KOPT-K1 (cell line): ENCODE results near the gene HEY2.

Source experiments
- H3K27ac ChIP-seq: fragments of 200-600 bp; sonication (generic); 2 replicates; pipeline ENCODE4 v1.5.1; 2016; ENCODE audit warnings: antibody characterized with exemption, mild to moderate bottlenecking, low read depth, low read length; ENCODE audit not compliant: poor library complexity, severe bottlenecking
- H3K36me3 ChIP-seq: fragments of 200-600 bp; sonication (generic); 2 replicates; pipeline ENCODE4 v1.5.1; 2017; ENCODE audit warnings: antibody characterized with exemption, mild to moderate bottlenecking, low read length, moderate library complexity; ENCODE audit not compliant: insufficient read depth
- H3K9me3 ChIP-seq: fragments of 200-600 bp; sonication (generic); 2 replicates; pipeline ENCODE4 v1.5.1; 2017; ENCODE audit warnings: antibody characterized with exemption, low read length, mild to moderate bottlenecking; ENCODE audit not compliant: insufficient read depth, poor library complexity, severe bottlenecking

HEY2 gene

GRCh38 chr6:125750692-125751333 is 1.4 kb downstream of the HEY2 start:
- H3K27ac ChIP-seq, result no peak overlapping the region
- no peaks in the 10 kb centered on the region for H3K9me3 ChIP-seq
- H3K36me3 ChIP-seq, result no peaks in the 10 kb centered on the region

GRCh38 chr6:125751334-125751916 is 2.0 kb downstream of the HEY2 start:
- Histone ChIP-seq H3K36me3 (no peaks in the 10 kb centered on the region), H3K9me3 (no peaks in the 10 kb centered on the region), H3K27ac (no peak overlapping the region)

GRCh38 chr6:125752773-125753172 is 3.3 kb downstream of the HEY2 start:
- Histone ChIP-seq H3K27ac (no peak overlapping the region), H3K36me3 (no peaks in the 10 kb centered on the region), H3K9me3 (no peaks in the 10 kb centered on the region)

- Histone ChIP-seq H3K27ac (no peak overlapping the region), H3K9me3 (no peaks in the 10 kb centered on the region), H3K36me3 (no peaks in the 10 kb centered on the region)
Observed at GRCh38 chr6:125753218-125753936, 3.9 kb downstream of the HEY2 start.

- no peaks in the 10 kb centered on the region for H3K36me3 ChIP-seq
- no peak overlapping the region for H3K27ac ChIP-seq
- H3K9me3 ChIP-seq, result no peaks in the 10 kb centered on the region
Observed at GRCh38 chr6:125753937-125754259, 4.5 kb downstream of the HEY2 start.

GRCh38 chr6:125754566-125754965 is 5.1 kb downstream of the HEY2 start:
- no peaks in the 10 kb centered on the region for H3K36me3 ChIP-seq
- H3K9me3 ChIP-seq, result no peaks in the 10 kb centered on the region
- no peak overlapping the region for H3K27ac ChIP-seq

- H3K27ac ChIP-seq, result no peak overlapping the region
- H3K36me3 ChIP-seq, result no peaks in the 10 kb centered on the region
- H3K9me3 ChIP-seq, result no peaks in the 10 kb centered on the region
Observed at GRCh38 chr6:125759184-125759902, 9.9 kb downstream of the HEY2 start.

GRCh38 chr6:125759959-125760457 is 10.6 kb downstream of the HEY2 start:
- Histone ChIP-seq H3K27ac (no peak overlapping the region), H3K36me3 (no peaks in the 10 kb centered on the region), H3K9me3 (no peaks in the 10 kb centered on the region)

- H3K36me3 ChIP-seq, result no peaks in the 10 kb centered on the region
- no peak overlapping the region for H3K27ac ChIP-seq
- H3K9me3 ChIP-seq, result no peaks in the 10 kb centered on the region
Observed at GRCh38 chr6:125764121-125764671, 14.8 kb downstream of the HEY2 start.

- H3K27ac ChIP-seq, result no peak overlapping the region
- no peaks in the 10 kb centered on the region for H3K9me3 ChIP-seq
- no peaks in the 10 kb centered on the region for H3K36me3 ChIP-seq
Observed at GRCh38 chr6:125765944-125766343, 16.5 kb downstream of the HEY2 start.

- Histone ChIP-seq H3K27ac (no peak overlapping the region), H3K9me3 (no peaks in the 10 kb centered on the region), H3K36me3 (no peaks in the 10 kb centered on the region)
Observed at GRCh38 chr6:125766641-125767040, 17.2 kb downstream of the HEY2 start.

- Histone ChIP-seq H3K9me3 (no peaks in the 10 kb centered on the region), H3K36me3 (no peaks in the 10 kb centered on the region), H3K27ac (no peak overlapping the region)
Observed at GRCh38 chr6:125769147-125769783, 19.8 kb downstream of the HEY2 start.

GRCh38 chr6:125773387-125774341 is 24.2 kb downstream of the HEY2 start:
- H3K27ac ChIP-seq, result no peak overlapping the region
- no peaks in the 10 kb centered on the region for H3K9me3 ChIP-seq
- no peaks in the 10 kb centered on the region for H3K36me3 ChIP-seq
